ENCODE measurements around the gene TRIO. TPM values are rescaled to one million over a fixed set of nuclear protein-coding genes. Genes with fewer than 3 reads are reported as not detected.

The TRIO gene
- total RNA-seq, 1 donor from 2014 or later, result 170 TPM

DNA sequence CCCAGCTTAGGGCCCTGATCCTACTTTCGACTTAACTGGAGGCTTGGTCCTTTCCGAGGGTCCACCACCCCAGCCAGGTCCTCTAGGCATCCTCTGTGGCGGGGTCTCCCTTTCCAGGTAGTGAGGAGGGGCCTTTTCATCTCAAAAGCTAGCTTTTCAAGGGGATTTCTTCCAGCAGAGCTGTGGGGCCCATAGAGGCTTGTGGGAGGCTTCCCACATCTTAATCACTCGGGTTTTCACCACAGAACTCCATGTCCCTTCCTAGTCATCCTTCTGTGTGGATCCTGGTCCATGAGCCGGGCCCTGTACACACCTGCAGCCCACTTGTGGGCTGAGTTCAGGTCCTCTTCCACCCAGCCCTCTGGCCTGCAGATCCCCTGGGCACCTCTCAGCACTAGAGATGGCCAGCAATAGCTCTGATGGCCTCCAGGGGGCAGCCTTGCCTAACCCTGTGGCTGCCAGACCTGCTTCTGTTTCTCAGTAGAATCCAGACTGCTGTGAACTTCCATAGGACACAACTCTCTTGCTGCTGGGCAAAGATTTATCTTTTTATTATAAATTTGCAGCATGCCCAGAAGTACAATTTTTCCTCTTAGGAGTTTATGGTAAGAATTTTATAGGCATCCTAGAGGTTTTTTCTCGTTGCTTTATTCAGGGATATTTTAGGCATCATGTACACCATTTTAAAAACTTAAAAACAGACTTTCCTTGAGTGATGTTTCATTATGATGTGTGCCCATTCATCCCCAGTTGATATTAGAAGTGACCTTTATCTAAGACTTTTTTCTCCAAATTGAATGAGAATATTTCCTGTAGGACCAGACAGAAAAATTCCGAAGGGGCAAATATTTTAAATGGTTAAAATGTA, 208.9 kb downstream of the TRIO start:
- TF ChIP-seq, protein P1, sequence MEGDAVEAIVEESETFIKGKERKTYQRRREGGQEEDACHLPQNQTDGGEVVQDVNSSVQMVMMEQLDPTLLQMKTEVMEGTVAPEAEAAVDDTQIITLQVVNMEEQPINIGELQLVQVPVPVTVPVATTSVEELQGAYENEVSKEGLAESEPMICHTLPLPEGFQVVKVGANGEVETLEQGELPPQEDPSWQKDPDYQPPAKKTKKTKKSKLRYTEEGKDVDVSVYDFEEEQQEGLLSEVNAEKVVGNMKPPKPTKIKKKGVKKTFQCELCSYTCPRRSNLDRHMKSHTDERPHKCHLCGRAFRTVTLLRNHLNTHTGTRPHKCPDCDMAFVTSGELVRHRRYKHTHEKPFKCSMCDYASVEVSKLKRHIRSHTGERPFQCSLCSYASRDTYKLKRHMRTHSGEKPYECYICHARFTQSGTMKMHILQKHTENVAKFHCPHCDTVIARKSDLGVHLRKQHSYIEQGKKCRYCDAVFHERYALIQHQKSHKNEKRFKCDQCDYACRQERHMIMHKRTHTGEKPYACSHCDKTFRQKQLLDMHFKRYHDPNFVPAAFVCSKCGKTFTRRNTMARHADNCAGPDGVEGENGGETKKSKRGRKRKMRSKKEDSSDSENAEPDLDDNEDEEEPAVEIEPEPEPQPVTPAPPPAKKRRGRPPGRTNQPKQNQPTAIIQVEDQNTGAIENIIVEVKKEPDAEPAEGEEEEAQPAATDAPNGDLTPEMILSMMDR (conservative IDR thresholded peaks at IDR 0.05; ENCODE audit: low read depth, low read length), result peak; percentile 98
- H3K4me3 ChIP-seq (ENCODE audit: low read depth, low read length), result no peak overlapping the region
- DNase-seq (ENCODE audit: low read depth), result no peak

DNA sequence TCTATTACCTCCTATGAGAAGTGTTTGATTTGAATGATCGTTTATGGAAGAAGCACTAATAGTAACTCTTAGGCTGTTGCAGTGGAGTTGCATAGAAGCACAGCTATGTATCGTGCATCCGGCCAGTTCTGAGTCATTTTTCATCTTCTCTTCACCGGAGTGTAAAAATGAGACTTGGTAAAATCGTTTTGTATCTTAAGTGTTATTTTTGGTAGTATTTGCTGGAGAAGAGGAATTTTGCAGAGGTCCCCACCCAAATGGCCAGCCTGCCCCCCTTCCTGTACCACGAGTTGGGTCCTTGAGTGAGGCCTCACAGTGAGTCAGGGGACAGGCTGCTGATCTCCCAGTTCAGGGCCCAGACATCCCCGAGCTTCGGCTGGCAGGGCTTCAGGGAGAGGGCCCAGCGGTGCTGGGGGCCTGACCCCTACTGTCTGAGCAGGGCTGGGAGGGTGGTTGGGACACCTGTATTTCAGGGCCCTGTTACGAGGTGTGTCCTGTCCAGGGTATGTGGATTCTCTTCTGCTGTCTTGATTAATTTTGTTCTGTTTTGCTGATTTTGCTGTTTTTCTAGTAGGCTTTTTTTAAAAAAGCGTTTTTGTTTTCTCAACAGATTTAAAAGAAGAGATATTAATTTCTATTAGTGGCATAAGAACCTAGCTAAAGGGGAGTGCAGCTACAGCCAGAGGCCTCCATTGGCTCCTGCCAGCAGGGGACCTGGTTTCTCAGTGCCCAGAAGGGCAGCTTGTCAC, 210.8 kb downstream of the TRIO start:
- no peak overlapping the region for H3K4me3 ChIP-seq (ENCODE audit: low read depth, low read length)
- TF ChIP-seq, protein P1 (conservative IDR thresholded peaks at IDR 0.05; ENCODE audit: low read depth, low read length), result no peak
- DNase-seq (ENCODE audit: low read depth), result no peak

DNA sequence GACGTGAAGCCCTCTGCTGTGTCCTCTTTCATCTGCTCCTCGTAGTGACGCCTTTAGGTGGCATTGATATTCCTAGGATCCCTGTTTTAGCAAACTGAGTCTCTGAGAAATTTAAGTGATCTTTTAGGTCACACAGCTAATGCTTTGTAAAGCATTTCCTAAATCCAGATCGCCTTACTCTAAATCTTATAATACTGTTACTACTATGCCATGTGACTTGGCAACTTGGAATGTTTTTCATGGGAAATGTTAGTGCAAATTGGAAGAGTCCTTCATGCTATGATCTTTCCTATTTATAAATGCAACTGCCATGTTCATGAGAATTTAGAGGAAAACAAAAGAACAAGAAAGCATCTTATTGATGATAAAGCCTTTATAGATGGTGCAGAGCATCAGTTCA, 212.2 kb downstream of the TRIO start:
- TF ChIP-seq, protein P1 (conservative IDR thresholded peaks at IDR 0.05; ENCODE audit: low read depth, low read length), result no peak
- H3K4me3 ChIP-seq (ENCODE audit: low read depth, low read length), result no peak overlapping the region
- no peak for DNase-seq (ENCODE audit: low read depth)

DNA sequence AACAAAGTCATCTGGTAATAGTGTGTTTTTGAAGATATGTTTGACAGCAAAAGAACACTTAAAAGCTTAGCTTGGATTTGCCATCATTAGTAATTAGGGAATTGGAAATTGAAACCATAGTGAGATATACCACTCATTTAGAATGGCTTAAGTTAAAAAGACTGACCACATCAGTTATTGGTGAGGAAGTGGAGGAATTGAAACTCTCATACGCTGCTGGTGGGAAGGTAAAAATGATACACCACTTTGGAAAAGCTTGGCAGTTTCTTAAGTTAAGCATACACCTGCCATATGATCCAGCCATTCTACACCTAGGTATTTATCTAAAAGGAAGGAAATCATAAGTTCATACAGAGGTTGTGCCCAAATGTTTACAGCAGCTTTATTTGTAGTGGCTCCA, 213.2 kb downstream of the TRIO start:
- TF ChIP-seq, protein P1 (conservative IDR thresholded peaks at IDR 0.05; ENCODE audit: low read depth, low read length), result no peak
- H3K4me3 ChIP-seq (ENCODE audit: low read depth, low read length), result no peak overlapping the region
- no peak for DNase-seq (ENCODE audit: low read depth)

DNA sequence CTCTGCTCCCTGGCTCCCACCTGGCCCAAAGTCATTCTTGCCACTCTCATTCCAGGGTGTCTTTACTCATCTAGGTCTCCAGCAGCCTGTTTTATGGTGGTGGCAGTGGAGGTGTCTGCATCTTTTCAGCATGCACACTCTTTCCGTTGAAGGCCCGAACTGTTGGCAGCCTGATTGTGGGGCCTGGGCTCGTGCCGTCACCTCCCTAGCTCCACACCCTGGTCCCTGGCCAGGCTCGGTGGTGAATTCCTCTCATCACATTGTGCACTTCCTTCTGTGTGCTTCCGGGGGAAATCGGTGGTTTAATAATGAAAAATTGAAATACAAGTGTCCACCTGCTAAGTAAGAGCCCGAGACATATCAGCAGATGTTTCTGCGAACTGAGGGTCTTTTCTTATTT, 214.3 kb downstream of the TRIO start:
- TF ChIP-seq, protein P1 (conservative IDR thresholded peaks at IDR 0.05; ENCODE audit: low read depth, low read length), result no peak
- H3K4me3 ChIP-seq (ENCODE audit: low read depth, low read length), result no peak overlapping the region
- no peak for DNase-seq (ENCODE audit: low read depth)

DNA sequence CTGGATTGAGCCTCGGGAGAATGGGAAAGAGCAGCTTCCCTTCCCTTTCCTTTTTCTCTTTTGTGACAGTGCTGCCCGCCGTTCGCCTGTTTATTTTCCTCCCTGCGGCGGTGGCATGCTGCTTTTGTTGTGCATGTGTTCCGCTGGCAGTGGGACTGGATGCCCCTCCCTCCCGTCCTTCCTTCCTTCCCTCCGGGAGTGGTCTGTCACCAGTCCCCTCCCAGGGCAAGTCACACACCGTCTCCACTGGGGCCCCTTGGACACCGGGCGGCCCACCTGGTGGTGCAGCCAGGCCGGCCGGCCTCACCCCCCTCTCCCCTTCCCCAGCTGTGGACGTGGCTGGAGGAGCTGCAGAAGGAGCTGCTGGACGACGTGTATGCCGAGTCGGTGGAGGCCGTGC, 214.7 kb downstream of the TRIO start:
- no peak for DNase-seq (ENCODE audit: low read depth)
- TF ChIP-seq, protein P1 (conservative IDR thresholded peaks at IDR 0.05; ENCODE audit: low read depth, low read length), result no peak
- H3K4me3 ChIP-seq (ENCODE audit: low read depth, low read length), result no peak overlapping the region
